Transverse colon (tissue), 4 donors: Measurements from ENCODE around the gene LNX1.

Experiments used
- CTCF ChIP-seq, 5 experiments: fragments of 200-600 bp in 3 of 5; fragments of 450-650 bp in 2 of 5; sonication (generic) in 3 of 5; IDR thresholded peaks; 1 replicate in 2 of 5; 2 replicates in 3 of 5; pipeline ENCODE4 v1.5.1; 2016 to 2017; ENCODE audit warnings: antibody characterized with exemption in 5 of 5, inconsistent platforms in 3 of 5, mild to moderate bottlenecking in 2 of 5, moderate library complexity in 1 of 5
- POLR2AphosphoS5 ChIP-seq, 3 donors: sonication (generic); formaldehyde crosslinking; IDR thresholded peaks; one replicate each; pipeline ENCODE4 v1.6.1; 2016; ENCODE audit warnings: antibody characterized with exemption in 3 of 3

- TF ChIP-seq POLR2AphosphoS5 (IDR thresholded peaks at IDR 0.05) = no peak
- no peak for TF ChIP-seq CTCF (IDR thresholded peaks at IDR 0.05)
These were observed 126.0 kb downstream of the LNX1 start for GRCh38 chr4:53465281-53465680.
